T-helper 17 cell (primary cell): ENCODE results near the gene ATP13A5. TPM values are rescaled to one million over a fixed set of nuclear protein-coding genes. Genes with fewer than 3 reads are reported as not detected.

Experiments
- ATAC-seq: fragments of 150-1000 bp; cut with Tn5 transposase; 2 replicates; pipeline ENCODE4 v1.10.0; 2021; ENCODE audit warnings: mild to moderate bottlenecking, moderate library complexity
- DNase-seq, 3 donors: peaks; one replicate each; pipeline versions ENCODE4 v3.0.0 to v3.0.0-alpha.2; 2020 to 2021
- H3K9me3 ChIP-seq: one replicate; pipeline ENCODE4 v1.7.0; 2013; ENCODE audit warnings: low read length, mild to moderate bottlenecking; ENCODE audit not compliant: control insufficient read depth, poor library complexity, severe bottlenecking
- H3K27ac Mint-ChIP-seq: one replicate; pipeline ENCODE4 v1.8.0; 2022; ENCODE audit warnings: mild to moderate bottlenecking, moderate library complexity, mixed read lengths
- H3K27me3 Mint-ChIP-seq: one replicate; pipeline ENCODE4 v1.8.0; 2022; ENCODE audit warnings: mixed read lengths
- H3K36me3 Mint-ChIP-seq: one replicate; pipeline ENCODE4 v1.8.0; 2022; ENCODE audit warnings: low read depth, mixed read lengths
- H3K4me1 Mint-ChIP-seq: one replicate; pipeline ENCODE4 v1.8.0; 2022; ENCODE audit warnings: mild to moderate bottlenecking, mixed read lengths
- H3K4me3 Mint-ChIP-seq: one replicate; pipeline ENCODE4 v1.8.0; 2022; ENCODE audit warnings: mild to moderate bottlenecking, moderate library complexity, mixed read lengths
- total RNA-seq, 4 donors: library from RNA in 2 of 4; stranded (reverse) in 2 of 4; gene quantifications; one replicate each; pipeline ENCODE4 v1.2.3 and lab custom pipeline; 2022 to 2026

Gene ATP13A5
- total RNA-seq, 2 donors from 2014 or later: not detected

- H3K9me3 ChIP-seq: no peaks in the 10 kb centered on the region
- Mint-ChIP-seq H3K4me3 (no peak overlapping the region), H3K27me3 (no peaks in the 10 kb centered on the region), H3K4me1 (no peaks in the 10 kb centered on the region), H3K27ac (no peak overlapping the region), H3K36me3 (no peaks in the 10 kb centered on the region)
- ATAC-seq: no peak
- DNase-seq: no peak
Observed at GRCh38 chr3:193333229-193333628, 45.3 kb downstream of the ATP13A5 start.

GRCh38 chr3:193330555-193331204, 47.9 kb downstream of the ATP13A5 start:
- Mint-ChIP-seq H3K4me1 (no peaks in the 10 kb centered on the region), H3K27me3 (peaks cover 3% of the 10 kb centered on the region), H3K27ac (no peak overlapping the region), H3K4me3 (no peak overlapping the region), H3K36me3 (no peaks in the 10 kb centered on the region)
- DNase-seq: no peak
- no peaks in the 10 kb centered on the region for H3K9me3 ChIP-seq
- no peak for ATAC-seq

- DNase-seq: no peak
- H3K27ac Mint-ChIP-seq: no peak overlapping the region
- H3K4me3 Mint-ChIP-seq: no peak overlapping the region
- H3K36me3 Mint-ChIP-seq: no peaks in the 10 kb centered on the region
- no peak for ATAC-seq
- H3K4me1 Mint-ChIP-seq: peaks cover 2% of the 10 kb centered on the region
- no peaks in the 10 kb centered on the region for H3K9me3 ChIP-seq
- peaks cover 16% of the 10 kb centered on the region for H3K27me3 Mint-ChIP-seq
Observed at GRCh38 chr3:193317682-193318300, 60.8 kb downstream of the ATP13A5 start.

GRCh38 chr3:193314161-193314560, 64.4 kb downstream of the ATP13A5 start:
- DNase-seq: no peak
- no peaks in the 10 kb centered on the region for H3K9me3 ChIP-seq
- H3K4me3 Mint-ChIP-seq: no peak overlapping the region
- no peak overlapping the region for H3K27ac Mint-ChIP-seq
- no peaks in the 10 kb centered on the region for H3K4me1 Mint-ChIP-seq
- no peaks in the 10 kb centered on the region for H3K36me3 Mint-ChIP-seq
- H3K27me3 Mint-ChIP-seq: peaks cover 12% of the 10 kb centered on the region
- ATAC-seq: no peak

GRCh38 chr3:193313061-193313958, 65.2 kb downstream of the ATP13A5 start:
- Mint-ChIP-seq H3K36me3 (no peaks in the 10 kb centered on the region), H3K4me3 (no peak overlapping the region), H3K27me3 (peaks cover 12% of the 10 kb centered on the region), H3K4me1 (no peaks in the 10 kb centered on the region), H3K27ac (no peak overlapping the region)
- ATAC-seq (no peak), DNase-seq (no peak)
- H3K9me3 ChIP-seq: no peaks in the 10 kb centered on the region

GRCh38 chr3:193310914-193311723, 67.4 kb downstream of the ATP13A5 start:
- no peaks in the 10 kb centered on the region for H3K9me3 ChIP-seq
- DNase-seq: no peak
- Mint-ChIP-seq H3K36me3 (no peaks in the 10 kb centered on the region), H3K4me3 (no peak overlapping the region), H3K27ac (no peak overlapping the region), H3K27me3 (peaks cover 18% of the 10 kb centered on the region), H3K4me1 (no peaks in the 10 kb centered on the region)
- ATAC-seq: no peak

- ATAC-seq: no peak
- Mint-ChIP-seq H3K4me1 (no peaks in the 10 kb centered on the region), H3K4me3 (no peak overlapping the region), H3K36me3 (no peaks in the 10 kb centered on the region), H3K27me3 (peaks cover 24% of the 10 kb centered on the region), H3K27ac (no peak overlapping the region)
- no peak for DNase-seq
- H3K9me3 ChIP-seq: no peaks in the 10 kb centered on the region
Observed at GRCh38 chr3:193305356-193305755, 73.2 kb downstream of the ATP13A5 start.

- Mint-ChIP-seq H3K4me1 (no peaks in the 10 kb centered on the region), H3K27me3 (peaks cover 23% of the 10 kb centered on the region), H3K4me3 (no peak overlapping the region), H3K36me3 (no peaks in the 10 kb centered on the region), H3K27ac (no peak overlapping the region)
- DNase-seq: no peak
- ATAC-seq: no peak
- no peaks in the 10 kb centered on the region for H3K9me3 ChIP-seq
Observed at GRCh38 chr3:193301433-193301832, 77.1 kb downstream of the ATP13A5 start.

GRCh38 chr3:193297421-193297820, 81.1 kb downstream of the ATP13A5 start:
- DNase-seq (no peak), ATAC-seq (no peak)
- no peaks in the 10 kb centered on the region for H3K4me1 Mint-ChIP-seq
- no peak overlapping the region for H3K4me3 Mint-ChIP-seq
- no peaks in the 10 kb centered on the region for H3K36me3 Mint-ChIP-seq
- H3K27me3 Mint-ChIP-seq: peaks cover 15% of the 10 kb centered on the region
- H3K9me3 ChIP-seq: no peaks in the 10 kb centered on the region
- no peak overlapping the region for H3K27ac Mint-ChIP-seq

- DNase-seq (no peak), ATAC-seq (no peak)
- H3K27ac Mint-ChIP-seq: no peak overlapping the region
Observed at GRCh38 chr3:193295985-193296384, 82.6 kb downstream of the ATP13A5 start.

GRCh38 chr3:193292386-193292785, 86.2 kb downstream of the ATP13A5 start:
- H3K36me3 Mint-ChIP-seq: no peaks in the 10 kb centered on the region
- peaks cover under 1% of the 10 kb centered on the region for H3K27me3 Mint-ChIP-seq
- no peaks in the 10 kb centered on the region for H3K4me1 Mint-ChIP-seq

More at GRCh38 chr3:193295985-193296384, 82.6 kb downstream of the ATP13A5 start:
- peaks cover 4% of the 10 kb centered on the region for H3K27me3 Mint-ChIP-seq
- no peak overlapping the region for H3K4me3 Mint-ChIP-seq
- H3K9me3 ChIP-seq: no peaks in the 10 kb centered on the region
- no peaks in the 10 kb centered on the region for H3K4me1 Mint-ChIP-seq
- no peaks in the 10 kb centered on the region for H3K36me3 Mint-ChIP-seq

GRCh38 chr3:193271101-193271840, 107.3 kb downstream of the ATP13A5 start:
- H3K27ac Mint-ChIP-seq: no peak overlapping the region
- no peaks in the 10 kb centered on the region for H3K9me3 ChIP-seq
- H3K4me1 Mint-ChIP-seq: no peaks in the 10 kb centered on the region
- H3K4me3 Mint-ChIP-seq: no peak overlapping the region
- ATAC-seq: no peak
- DNase-seq: no peak
- H3K27me3 Mint-ChIP-seq: peaks cover 8% of the 10 kb centered on the region
- H3K36me3 Mint-ChIP-seq: no peaks in the 10 kb centered on the region

More at GRCh38 chr3:193292386-193292785, 86.2 kb downstream of the ATP13A5 start:
- ATAC-seq: no peak
- no peaks in the 10 kb centered on the region for H3K9me3 ChIP-seq
- no peak overlapping the region for H3K4me3 Mint-ChIP-seq
- no peak for DNase-seq
- H3K27ac Mint-ChIP-seq: no peak overlapping the region
